NCI-H128 (cell line): ENCODE results near the gene FER.
A peak's percentile ranks its signal among the peaks of the same experiment; 100 is the strongest.

Source experiments
- DNase-seq: peaks from one replicate; lab custom pipeline; 2025; ENCODE audit not compliant: unreplicated experiment; lab: John Stamatoyannopoulos, UW

The FER gene

GRCh38 chr5:109102096-109102690, 354.5 kb downstream of the FER start:
- DNase-seq: no peak

DNA sequence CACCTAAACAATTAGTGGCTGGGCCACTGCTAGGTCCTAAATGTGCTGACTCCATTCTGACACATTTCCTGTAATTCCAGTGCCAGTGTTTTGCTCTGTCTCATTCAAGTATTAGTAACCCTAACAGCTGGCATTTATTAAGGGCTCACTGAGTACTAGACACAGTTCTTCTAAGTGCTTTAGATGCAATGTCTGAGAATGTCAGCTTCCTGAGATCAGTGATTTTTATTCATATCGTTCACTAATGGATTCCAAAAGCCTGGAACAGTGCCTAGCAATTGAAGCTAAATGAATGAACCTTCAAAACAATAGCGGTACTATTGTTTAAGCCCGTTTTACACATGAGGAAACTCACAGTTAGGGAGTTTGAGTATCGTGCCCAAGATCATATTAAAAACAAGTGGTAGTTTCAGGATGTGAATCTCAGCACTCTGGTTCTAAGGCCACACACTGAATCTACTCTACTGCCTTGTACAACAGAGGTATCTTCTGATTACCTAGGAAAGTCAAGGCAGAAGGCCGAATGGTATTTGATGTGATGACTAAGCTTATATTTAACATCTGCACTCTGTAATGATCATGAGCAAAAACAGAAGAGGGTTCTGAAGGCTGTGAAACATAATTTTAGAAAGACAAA, 358.1 kb downstream of the FER start:
- DNase-seq: peak; percentile 14

- DNase-seq: no peak
These were observed 364.0 kb downstream of the FER start for GRCh38 chr5:109111680-109112079.

- no peak for DNase-seq
These were observed 365.9 kb downstream of the FER start for GRCh38 chr5:109113608-109114007.

DNA sequence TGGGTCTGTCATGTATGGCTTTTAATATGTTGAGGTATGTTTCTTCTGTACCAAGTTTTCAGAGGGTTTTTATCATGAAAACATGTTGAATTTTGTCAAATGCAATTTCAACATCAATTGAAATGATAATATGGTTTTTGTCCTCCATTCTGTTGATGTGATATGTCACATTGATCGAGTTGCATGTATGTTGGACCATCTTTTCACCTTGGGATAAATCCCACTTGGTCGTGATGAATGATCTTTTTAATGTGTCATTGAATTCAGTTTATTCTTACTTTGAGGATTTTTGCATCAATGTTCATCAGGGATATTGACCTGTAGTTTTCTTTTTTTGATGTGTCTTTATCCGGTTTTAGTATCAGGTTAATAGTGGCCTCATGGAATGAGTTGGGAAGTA, 373.5 kb downstream of the FER start:
- DNase-seq: no peak

GRCh38 chr5:109125755-109126429, 378.2 kb downstream of the FER start:
- no peak for DNase-seq

GRCh38 chr5:109126481-109126880, 378.8 kb downstream of the FER start:
- DNase-seq: no peak

DNA sequence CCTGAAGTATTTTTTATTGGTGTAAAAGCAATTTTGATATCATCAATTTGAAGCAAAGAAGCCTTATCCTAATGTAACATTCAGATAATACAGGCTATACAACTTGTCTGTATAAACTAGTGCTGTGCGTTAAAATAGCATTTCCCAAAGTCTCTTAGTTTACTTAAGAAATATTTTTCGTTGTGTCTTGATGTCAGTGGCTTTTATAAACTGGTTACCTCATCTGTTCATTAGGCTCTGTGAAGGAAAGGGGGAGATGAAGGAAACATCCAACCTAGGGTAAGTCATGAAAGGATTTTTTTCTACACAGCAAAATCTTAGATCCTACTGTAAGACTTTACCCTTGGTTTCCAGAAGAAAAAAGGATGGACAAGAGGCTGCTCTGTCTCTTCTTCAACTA, 389.2 kb downstream of the FER start:
- DNase-seq: no peak

- DNase-seq: no peak
These were observed 393.8 kb downstream of the FER start for GRCh38 chr5:109141222-109142200.

GRCh38 chr5:109143031-109143430, 395.3 kb downstream of the FER start:
- no peak for DNase-seq

- DNase-seq: no peak
These were observed 397.4 kb downstream of the FER start for GRCh38 chr5:109145139-109145538.

- no peak for DNase-seq
These were observed 398.9 kb downstream of the FER start for GRCh38 chr5:109146591-109146990.

DNA sequence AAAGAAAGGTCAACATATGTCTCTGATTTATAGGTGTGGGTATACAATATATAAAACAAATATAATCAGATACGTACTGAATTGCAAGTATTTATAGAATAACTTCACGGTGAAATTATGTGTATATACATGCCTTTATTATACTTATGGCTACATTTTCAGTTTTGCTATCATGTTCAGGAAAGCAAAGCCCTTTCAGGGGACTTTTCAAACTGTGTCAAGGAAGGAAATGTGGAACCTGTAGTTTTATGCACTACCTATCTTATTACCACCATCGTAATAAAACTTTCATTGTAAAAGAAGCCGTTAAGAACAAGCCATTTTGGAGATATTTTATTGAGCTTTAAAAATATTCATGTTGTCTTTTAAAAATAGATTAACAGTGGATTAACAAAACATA, 404.9 kb downstream of the FER start:
- no peak for DNase-seq

DNA sequence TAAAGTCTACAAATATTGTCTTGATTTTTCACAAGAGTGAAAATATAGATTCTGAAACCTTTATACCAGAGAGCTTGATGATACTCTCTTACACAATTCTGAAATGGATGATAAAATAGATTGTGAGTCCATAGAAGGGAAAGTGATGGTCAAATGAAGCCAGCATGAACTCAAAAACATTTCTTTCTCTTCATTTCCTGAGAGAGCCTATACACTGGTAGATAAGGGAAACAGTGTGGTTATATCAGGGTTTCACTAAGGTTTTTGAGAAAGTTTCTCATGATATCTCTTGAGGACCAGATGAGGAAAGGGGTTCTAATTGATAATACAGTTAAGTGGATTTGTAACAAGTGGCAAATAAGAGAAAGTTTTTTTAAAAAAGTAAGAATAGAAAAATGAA, 407.9 kb downstream of the FER start:
- DNase-seq: no peak

- no peak for DNase-seq
These were observed 409.2 kb downstream of the FER start for GRCh38 chr5:109156885-109157284.

DNA sequence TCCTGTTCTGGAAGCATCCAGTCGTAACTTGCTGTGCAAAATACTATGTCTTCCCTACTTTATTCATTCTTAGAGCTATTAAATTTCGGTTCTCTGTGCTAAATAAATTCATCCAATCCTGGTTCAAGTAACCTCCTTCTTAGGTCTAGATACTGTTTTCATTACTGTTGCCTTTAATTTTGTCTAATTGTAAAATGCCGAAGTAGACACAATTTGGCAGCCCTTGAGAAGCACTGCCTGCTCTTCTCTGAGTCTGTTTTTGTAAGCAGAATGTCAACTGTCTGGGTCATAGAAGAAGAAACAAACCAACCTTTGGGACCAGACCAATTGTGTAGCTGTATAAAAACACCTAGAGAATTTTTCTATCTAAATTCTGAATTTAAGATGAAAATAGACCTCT, 412.8 kb downstream of the FER start:
- no peak for DNase-seq

GRCh38 chr5:109161914-109162683, 414.4 kb downstream of the FER start:
- no peak for DNase-seq

GRCh38 chr5:109163336-109163735, 415.6 kb downstream of the FER start:
- DNase-seq: no peak

DNA sequence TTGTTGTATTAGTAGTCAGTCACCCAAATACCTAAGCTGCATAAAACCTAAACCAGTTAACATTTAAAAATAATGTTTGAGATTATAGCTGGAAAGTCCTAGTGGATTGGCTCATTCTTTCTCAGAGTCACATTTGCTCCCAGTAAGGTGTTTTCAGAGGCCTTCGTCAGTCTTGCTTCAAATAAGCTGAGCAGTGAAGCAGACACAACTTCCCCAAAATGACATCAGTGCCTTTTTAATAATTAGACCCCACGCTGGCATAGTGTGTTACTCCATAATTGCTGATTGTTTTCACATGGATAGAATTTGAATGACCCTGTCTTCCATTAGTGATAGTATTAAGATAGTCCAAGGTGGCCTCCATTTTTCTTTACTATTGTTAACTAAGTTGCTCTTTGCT, 416.3 kb downstream of the FER start:
- no peak for DNase-seq

DNA sequence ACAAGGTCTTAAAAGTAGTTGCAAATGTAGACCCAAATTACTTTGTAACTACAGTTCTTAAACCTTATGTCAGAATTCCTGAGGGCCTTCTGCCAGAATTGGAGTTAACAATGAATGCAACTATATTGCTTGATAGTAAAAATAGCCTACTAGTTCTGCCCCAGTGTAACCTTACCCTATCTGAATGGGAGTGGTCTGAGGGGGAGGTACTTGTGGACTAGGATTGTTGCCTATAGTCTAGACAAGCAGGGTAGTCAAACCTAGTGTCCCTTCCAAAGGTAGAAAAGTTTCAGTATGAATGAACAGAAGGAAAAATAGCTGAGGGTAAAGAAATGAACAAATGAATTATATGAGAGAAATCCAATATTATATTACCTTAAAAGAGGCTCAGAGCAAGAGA, 419.9 kb downstream of the FER start:
- DNase-seq: no peak

DNA sequence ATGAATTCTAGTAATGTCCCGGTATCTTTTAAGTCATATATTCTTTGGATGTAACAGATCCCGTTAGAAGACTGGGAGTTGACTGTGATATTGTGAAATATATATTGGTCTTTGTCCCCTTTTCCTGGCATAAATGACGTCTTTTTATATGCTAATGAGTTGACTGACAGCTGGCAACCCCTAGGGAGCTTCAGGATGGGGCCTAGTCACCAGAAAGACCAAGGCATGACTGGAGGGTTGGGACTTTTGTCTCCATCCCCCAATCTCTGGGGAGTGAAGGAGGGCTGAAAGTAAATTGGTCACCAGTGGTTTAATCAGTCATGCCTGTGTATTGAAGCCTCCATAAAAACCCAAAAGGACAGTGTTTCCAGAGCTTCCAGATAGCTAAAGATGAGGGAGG, 420.5 kb downstream of the FER start:
- no peak for DNase-seq
